KMS-11 (cell line): ENCODE data around the gene USP47.

Experiments used
- H2AFZ ChIP-seq: fragments of 200-600 bp; sonication (generic); 2 replicates; pipeline ENCODE4 v1.6.1; 2016; ENCODE audit warnings: antibody characterized with exemption, mixed run types, low read depth
- H3K27ac ChIP-seq: fragments of 200-600 bp; sonication (generic); 2 replicates; pipeline ENCODE4 v1.6.1; 2016; ENCODE audit warnings: mild to moderate bottlenecking, mixed run types
- H3K27me3 ChIP-seq: fragments of 200-600 bp; sonication (generic); 2 replicates; pipeline ENCODE4 v1.6.1; 2017; ENCODE audit warnings: mild to moderate bottlenecking, low read depth, mixed run types, moderate library complexity; ENCODE audit not compliant: insufficient read depth
- H3K36me3 ChIP-seq: fragments of 200-600 bp; sonication (generic); 2 replicates; pipeline ENCODE4 v1.6.1; 2017; ENCODE audit warnings: mild to moderate bottlenecking, mixed run types; ENCODE audit not compliant: insufficient read depth
- H3K4me1 ChIP-seq: fragments of 200-600 bp; sonication (generic); 2 replicates; pipeline ENCODE4 v1.6.1; 2016; ENCODE audit warnings: mild to moderate bottlenecking, low read depth, mixed run types; ENCODE audit not compliant: poor library complexity, severe bottlenecking
- H3K4me2 ChIP-seq: fragments of 200-600 bp; sonication (generic); 2 replicates; pipeline ENCODE4 v1.7.0; 2016; ENCODE audit warnings: mild to moderate bottlenecking, mixed run types
- H3K4me3 ChIP-seq: fragments of 200-600 bp; sonication (generic); IDR thresholded peaks from 2 replicates; pipeline ENCODE4 v1.6.1; 2017; ENCODE audit warnings: low read depth, low read length, mixed read lengths; ENCODE audit not compliant: insufficient read depth
- H3K79me2 ChIP-seq: fragments of 200-600 bp; sonication (generic); 2 replicates; pipeline ENCODE4 v1.6.1; 2016; ENCODE audit warnings: low read depth, mixed run types; ENCODE audit not compliant: insufficient read depth
- H3K9ac ChIP-seq: fragments of 200-600 bp; sonication (generic); 2 replicates; pipeline ENCODE4 v1.6.1; 2016; ENCODE audit warnings: mild to moderate bottlenecking, mixed run types
- H4K20me1 ChIP-seq: fragments of 200-600 bp; sonication (generic); 2 replicates; pipeline ENCODE4 v1.6.1; 2016; ENCODE audit warnings: mild to moderate bottlenecking, mixed run types; ENCODE audit not compliant: insufficient read depth
- TF ChIP-seq, protein P1 (sequence below): fragments of 200-600 bp; sonication (generic); conservative IDR thresholded peaks from 2 replicates; pipeline ENCODE4 v1.6.1; 2017; ENCODE audit warnings: low read depth, mild to moderate bottlenecking, antibody characterized with exemption, low read length, moderate library complexity, mixed read lengths

The USP47 gene

GRCh38 chr11:11997049-11997322 lies 155.2 kb downstream of the USP47 start:
- Histone ChIP-seq H3K4me3 (no peak overlapping the region), H3K4me2 (no peak overlapping the region), H3K27ac (no peak overlapping the region), H3K79me2 (no peaks in the 10 kb centered on the region), H3K4me1 (no peaks in the 10 kb centered on the region), H4K20me1 (no peaks in the 10 kb centered on the region), H3K27me3 (no peaks in the 10 kb centered on the region), H2AFZ (no peak overlapping the region), H3K9ac (no peak overlapping the region), H3K36me3 (no peaks in the 10 kb centered on the region)
- TF ChIP-seq, protein P1, sequence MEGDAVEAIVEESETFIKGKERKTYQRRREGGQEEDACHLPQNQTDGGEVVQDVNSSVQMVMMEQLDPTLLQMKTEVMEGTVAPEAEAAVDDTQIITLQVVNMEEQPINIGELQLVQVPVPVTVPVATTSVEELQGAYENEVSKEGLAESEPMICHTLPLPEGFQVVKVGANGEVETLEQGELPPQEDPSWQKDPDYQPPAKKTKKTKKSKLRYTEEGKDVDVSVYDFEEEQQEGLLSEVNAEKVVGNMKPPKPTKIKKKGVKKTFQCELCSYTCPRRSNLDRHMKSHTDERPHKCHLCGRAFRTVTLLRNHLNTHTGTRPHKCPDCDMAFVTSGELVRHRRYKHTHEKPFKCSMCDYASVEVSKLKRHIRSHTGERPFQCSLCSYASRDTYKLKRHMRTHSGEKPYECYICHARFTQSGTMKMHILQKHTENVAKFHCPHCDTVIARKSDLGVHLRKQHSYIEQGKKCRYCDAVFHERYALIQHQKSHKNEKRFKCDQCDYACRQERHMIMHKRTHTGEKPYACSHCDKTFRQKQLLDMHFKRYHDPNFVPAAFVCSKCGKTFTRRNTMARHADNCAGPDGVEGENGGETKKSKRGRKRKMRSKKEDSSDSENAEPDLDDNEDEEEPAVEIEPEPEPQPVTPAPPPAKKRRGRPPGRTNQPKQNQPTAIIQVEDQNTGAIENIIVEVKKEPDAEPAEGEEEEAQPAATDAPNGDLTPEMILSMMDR: no peak

DNA sequence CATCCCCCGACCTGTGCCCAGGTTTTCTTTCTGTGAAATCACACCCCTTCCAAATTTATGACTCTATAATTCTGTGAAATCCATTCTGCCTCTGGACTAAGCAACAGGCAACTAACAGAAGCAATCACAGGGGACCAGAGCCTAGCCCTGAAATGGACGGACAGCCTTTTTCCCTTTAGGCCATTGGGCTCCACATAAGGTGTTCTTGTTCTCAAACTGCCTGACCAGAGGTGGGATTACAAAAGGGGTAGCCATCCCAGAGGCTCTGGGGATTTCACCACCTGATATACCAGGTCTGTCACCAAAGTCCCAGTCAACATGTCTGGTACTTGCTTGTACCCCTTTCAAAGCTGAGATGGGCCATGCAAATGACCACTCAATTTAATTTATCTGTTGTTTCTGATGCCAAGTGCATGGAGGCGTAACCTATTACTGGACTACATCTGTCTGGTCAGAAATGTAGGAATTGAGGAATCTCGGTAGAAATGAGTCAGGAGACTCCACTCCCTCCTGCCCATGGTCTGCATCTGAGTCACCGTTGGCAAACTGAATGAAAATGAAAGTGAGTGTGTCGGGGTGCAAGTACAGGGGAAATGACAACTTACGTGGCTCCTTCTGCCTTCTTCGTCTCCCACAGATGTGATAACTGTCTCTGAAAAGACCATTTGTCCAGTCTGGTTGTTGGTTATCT lies 156.5 kb downstream of the USP47 start:
- TF ChIP-seq, protein P1: no peak
- H3K4me3 ChIP-seq: no peak overlapping the region
- H3K79me2 ChIP-seq: no peaks in the 10 kb centered on the region
- H2AFZ ChIP-seq: no peak overlapping the region
- H3K36me3 ChIP-seq: no peaks in the 10 kb centered on the region
- H4K20me1 ChIP-seq: no peaks in the 10 kb centered on the region
- no peaks in the 10 kb centered on the region for H3K27me3 ChIP-seq
- H3K4me1 ChIP-seq: no peaks in the 10 kb centered on the region
- no peak overlapping the region for H3K9ac ChIP-seq
- no peak overlapping the region for H3K27ac ChIP-seq
- no peak overlapping the region for H3K4me2 ChIP-seq

DNA sequence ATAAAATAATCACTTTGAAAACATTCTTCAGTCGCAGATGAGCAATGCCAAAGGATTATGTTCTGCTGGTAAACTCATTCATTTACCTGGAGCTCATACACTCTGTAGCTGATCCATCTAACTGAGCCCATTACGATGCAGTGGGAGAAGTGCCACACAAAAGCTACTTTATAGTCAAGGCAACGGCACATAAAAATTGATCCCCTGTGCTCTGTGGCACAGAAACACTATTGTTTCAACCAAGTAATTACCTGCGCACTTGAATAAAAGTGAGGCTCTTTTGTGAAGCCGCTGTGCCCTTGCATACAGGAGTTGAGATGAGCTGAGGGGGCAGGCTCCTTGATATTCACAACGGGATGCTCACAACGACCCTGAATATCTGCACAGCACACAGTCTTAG lies 159.4 kb downstream of the USP47 start:
- no peak overlapping the region for H3K4me3 ChIP-seq
- no peaks in the 10 kb centered on the region for H3K79me2 ChIP-seq
- no peaks in the 10 kb centered on the region for H3K36me3 ChIP-seq
- H3K4me2 ChIP-seq: no peak overlapping the region
- TF ChIP-seq, protein P1: no peak
- no peaks in the 10 kb centered on the region for H3K27me3 ChIP-seq
- no peak overlapping the region for H2AFZ ChIP-seq
- no peaks in the 10 kb centered on the region for H4K20me1 ChIP-seq
- H3K27ac ChIP-seq: no peak overlapping the region
- H3K9ac ChIP-seq: no peak overlapping the region
- H3K4me1 ChIP-seq: no peaks in the 10 kb centered on the region

DNA sequence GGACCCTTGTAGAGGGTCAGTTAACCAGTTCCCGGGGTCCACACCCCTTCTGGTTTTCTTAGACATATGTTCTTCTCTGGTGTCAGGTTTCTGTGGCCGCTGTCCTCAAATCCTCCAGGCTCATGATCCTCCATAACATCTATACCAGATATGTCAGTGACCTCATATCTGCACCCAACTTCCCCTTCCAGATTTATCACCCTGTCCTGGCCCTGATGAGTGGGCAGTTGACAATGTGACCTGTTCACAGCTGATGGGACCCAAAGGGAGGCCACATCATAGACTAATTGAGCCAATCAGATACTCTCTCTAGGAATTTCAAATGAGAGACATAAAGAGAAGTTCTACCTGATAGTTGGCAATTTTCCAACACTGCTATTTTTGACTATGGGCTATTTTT lies 161.6 kb downstream of the USP47 start:
- Histone ChIP-seq H3K4me2 (no peak overlapping the region), H3K4me1 (no peaks in the 10 kb centered on the region), H3K36me3 (no peaks in the 10 kb centered on the region), H3K27me3 (no peaks in the 10 kb centered on the region), H4K20me1 (no peaks in the 10 kb centered on the region), H2AFZ (no peak overlapping the region), H3K27ac (no peak overlapping the region), H3K4me3 (no peak overlapping the region), H3K9ac (no peak overlapping the region), H3K79me2 (no peaks in the 10 kb centered on the region)
- TF ChIP-seq, protein P1: no peak
